Fibroblast of skin of back (primary cell): ENCODE measurements around the gene ARHGEF38.
A peak's percentile ranks its signal among the peaks of the same experiment; 100 is the strongest.
"Not testable (repeated sequence)": the region's sequence is repeated elsewhere in the genome, so short reads cannot be mapped to it uniquely, and the experiment has no call there.

ENCODE experiments used
- DNase-seq: peaks from one replicate; pipeline ENCODE4 v3.0.0-alpha.2; 2013

Gene ARHGEF38

GRCh38 chr4:105657117-105657765, 104.8 kb downstream of the ARHGEF38 start:
- DNase-seq, result no peak

- DNase-seq, result no peak
Observed at GRCh38 chr4:105659190-105659589, 106.8 kb downstream of the ARHGEF38 start.

- DNase-seq, result peak; percentile 0
Observed at GRCh38 chr4:105661028-105661427, 108.6 kb downstream of the ARHGEF38 start.

- no peak for DNase-seq
Observed at GRCh38 chr4:105662935-105663675, 110.7 kb downstream of the ARHGEF38 start.

GRCh38 chr4:105666693-105667092, 114.3 kb downstream of the ARHGEF38 start:
- no peak for DNase-seq

GRCh38 chr4:105670684-105671083, 118.3 kb downstream of the ARHGEF38 start:
- no peak for DNase-seq

GRCh38 chr4:105671301-105671700, 118.9 kb downstream of the ARHGEF38 start:
- DNase-seq, result no peak

- DNase-seq, result no peak
Observed at GRCh38 chr4:105674011-105674410, 121.6 kb downstream of the ARHGEF38 start.

GRCh38 chr4:105677709-105678108, 125.3 kb downstream of the ARHGEF38 start:
- no peak for DNase-seq

GRCh38 chr4:105679186-105679585, 126.8 kb downstream of the ARHGEF38 start:
- DNase-seq, result peak; percentile 2

- DNase-seq, result no peak
Observed at GRCh38 chr4:105683038-105683437, 130.6 kb downstream of the ARHGEF38 start.

- no peak for DNase-seq
Observed at GRCh38 chr4:105686571-105686970, 134.2 kb downstream of the ARHGEF38 start.

GRCh38 chr4:105694812-105695211, 142.4 kb downstream of the ARHGEF38 start:
- not testable (repeated sequence) for DNase-seq

GRCh38 chr4:105695832-105696231, 143.4 kb downstream of the ARHGEF38 start:
- not testable (repeated sequence) for DNase-seq

- DNase-seq, result no peak
Observed at GRCh38 chr4:105698607-105699006, 146.2 kb downstream of the ARHGEF38 start.

GRCh38 chr4:105707782-105708180, 155.4 kb downstream of the ARHGEF38 start:
- DNase-seq, result no peak

GRCh38 chr4:105708181-105709080, 156.0 kb downstream of the ARHGEF38 start, which contains the start of the genes GSTCD and INTS12:
GSTCD (plus strand) TSS chr4:105708784; CDS start chr4:105717614, 8,830 bp downstream.
INTS12 (minus strand) TSS chr4:105708689; CDS start chr4:105700005, 8,684 bp downstream.
- DNase-seq, result peak; percentile 92

GRCh38 chr4:105709081-105709450, 156.6 kb downstream of the ARHGEF38 start:
- peak; percentile 21 for DNase-seq

GRCh38 chr4:105710012-105710600, 157.7 kb downstream of the ARHGEF38 start:
- DNase-seq, result no peak

- DNase-seq, result no peak
Observed at GRCh38 chr4:105710678-105711077, 158.3 kb downstream of the ARHGEF38 start.

GRCh38 chr4:105712766-105713165, 160.3 kb downstream of the ARHGEF38 start:
- DNase-seq, result no peak

- peak; percentile 41 for DNase-seq
Observed at GRCh38 chr4:105714071-105714521, 161.7 kb downstream of the ARHGEF38 start.
